GM19467 (cell line): ENCODE results near the gene RPIA.
"Not testable (repeated sequence)": the region's sequence is repeated elsewhere in the genome, so short reads cannot be mapped to it uniquely, and the experiment has no call there.

ENCODE experiments used
- ATAC-seq: cut with Tn5 transposase; IDR thresholded peaks from one replicate; pipeline ENCODE4 v1.9.1; 2021; ENCODE audit warnings: mild to moderate bottlenecking, moderate library complexity; ENCODE audit not compliant: unreplicated experiment

RPIA gene

GRCh38 chr2:88691339-88692183, at the start of gene RPIA:
Gene RPIA (plus strand): TSS chr2:88691673. CDS start chr2:88691699, 26 bp downstream.
- ATAC-seq = peak; percentile 96

- no peak for ATAC-seq
These were observed 49.2 kb upstream of the RPIA start for GRCh38 chr2:88642278-88642677.

- not testable (repeated sequence) for ATAC-seq
These were observed 46.1 kb upstream of the RPIA start for GRCh38 chr2:88645291-88645882.

- ATAC-seq = no peak
These were observed 39.8 kb upstream of the RPIA start for GRCh38 chr2:88651646-88652045.

- ATAC-seq = no peak
These were observed 36.8 kb upstream of the RPIA start for GRCh38 chr2:88654714-88655113.

- no peak for ATAC-seq
These were observed 34.8 kb upstream of the RPIA start for GRCh38 chr2:88656690-88657089.

- ATAC-seq = no peak
These were observed 34.3 kb upstream of the RPIA start for GRCh38 chr2:88657131-88657530.

GRCh38 chr2:88658326-88658725, 33.1 kb upstream of the RPIA start:
- ATAC-seq = no peak

GRCh38 chr2:88658881-88659537, 32.5 kb upstream of the RPIA start:
- no peak for ATAC-seq

GRCh38 chr2:88659538-88659915, 31.9 kb upstream of the RPIA start:
- ATAC-seq = no peak

- ATAC-seq = no peak
These were observed 30.9 kb upstream of the RPIA start for GRCh38 chr2:88660622-88661021.

GRCh38 chr2:88666576-88666975, 24.9 kb upstream of the RPIA start:
- ATAC-seq = no peak

- no peak for ATAC-seq
These were observed 24.3 kb upstream of the RPIA start for GRCh38 chr2:88667219-88667618.

- ATAC-seq = no peak
These were observed 22.6 kb upstream of the RPIA start for GRCh38 chr2:88668862-88669261.

GRCh38 chr2:88669482-88670214, 21.8 kb upstream of the RPIA start:
- peak; percentile 84 for ATAC-seq

- no peak for ATAC-seq
These were observed 19.6 kb upstream of the RPIA start for GRCh38 chr2:88671786-88672427.

- no peak for ATAC-seq
These were observed 18.1 kb upstream of the RPIA start for GRCh38 chr2:88673363-88673762.

GRCh38 chr2:88680266-88680902, 11.1 kb upstream of the RPIA start:
- ATAC-seq = no peak

GRCh38 chr2:88680916-88681315, 10.6 kb upstream of the RPIA start:
- ATAC-seq = no peak
